ENCODE measurements around the gene KCNT2.
A peak's percentile ranks its signal among the peaks of the same experiment; 100 is the strongest.

Gene KCNT2

GRCh38 chr1:196376630-196377328 is 231.5 kb downstream of the KCNT2 start:
- no peak for TF ChIP-seq CTCF (IDR thresholded peaks at IDR 0.05; ENCODE audit: insufficient read depth, missing control alignments)
- peak; percentile 48 for FAIRE-seq
- no peak for DNase-seq (ENCODE audit: insufficient read length, low spot score)

- no peak for DNase-seq (ENCODE audit: insufficient read length, low spot score)
- FAIRE-seq: peak; percentile 11
- TF ChIP-seq CTCF (IDR thresholded peaks at IDR 0.05; ENCODE audit: insufficient read depth, missing control alignments): no peak
These were observed 234.4 kb downstream of the KCNT2 start for GRCh38 chr1:196373798-196374197.

- FAIRE-seq (peak; percentile 92), DNase-seq (ENCODE audit: insufficient read length, low spot score) (no peak)
- TF ChIP-seq CTCF (IDR thresholded peaks at IDR 0.05; ENCODE audit: insufficient read depth, missing control alignments): peak; percentile 54
These were observed 235.2 kb downstream of the KCNT2 start for GRCh38 chr1:196372896-196373536.

- TF ChIP-seq CTCF (IDR thresholded peaks at IDR 0.05; ENCODE audit: insufficient read depth, missing control alignments): no peak
- DNase-seq (ENCODE audit: insufficient read length, low spot score) (no peak), FAIRE-seq (peak; percentile 79)
These were observed 240.4 kb downstream of the KCNT2 start for GRCh38 chr1:196367838-196368237.

- no peak for FAIRE-seq
- TF ChIP-seq CTCF (IDR thresholded peaks at IDR 0.05; ENCODE audit: insufficient read depth, missing control alignments): no peak
These were observed 241.3 kb downstream of the KCNT2 start for GRCh38 chr1:196366817-196367495.

GRCh38 chr1:196361112-196361714 is 247.0 kb downstream of the KCNT2 start:
- DNase-seq (ENCODE audit: insufficient read length, low spot score) (no peak), FAIRE-seq (no peak)
- TF ChIP-seq CTCF (IDR thresholded peaks at IDR 0.05; ENCODE audit: insufficient read depth, missing control alignments): no peak

More at GRCh38 chr1:196366817-196367495, 241.3 kb downstream of the KCNT2 start:
- DNase-seq (ENCODE audit: insufficient read length, low spot score): no peak
